Immature natural killer cell (primary cell): ENCODE measurements around the gene STMN1. TPM values are rescaled to one million over a fixed set of nuclear protein-coding genes. Genes with fewer than 3 reads are reported as not detected.
A peak's percentile ranks its signal among the peaks of the same experiment; 100 is the strongest.

Experiments used
- DNase-seq, 3 donors: peaks; one replicate each; pipeline ENCODE4 v3.0.0; 2022; ENCODE audit warnings: mixed read lengths in 1 of 3
- H3K27ac Mint-ChIP-seq, 6 donors: one replicate each; pipeline ENCODE4 v1.8.0; 2020; ENCODE audit warnings: mixed read lengths in 6 of 6, mild to moderate bottlenecking in 5 of 6, inconsistent platforms in 4 of 6, moderate library complexity in 3 of 6
- H3K27me3 Mint-ChIP-seq, 3 donors: one replicate each; pipeline ENCODE4 v1.8.0; 2020 to 2021; ENCODE audit warnings: low read depth in 3 of 3, mild to moderate bottlenecking in 3 of 3, mixed read lengths in 3 of 3, moderate library complexity in 3 of 3, inconsistent platforms in 1 of 3
- H3K36me3 Mint-ChIP-seq, 3 donors: one replicate each; pipeline ENCODE4 v1.8.0; 2020; ENCODE audit warnings: mixed read lengths in 3 of 3, inconsistent platforms in 2 of 3, mild to moderate bottlenecking in 2 of 3
- H3K4me1 Mint-ChIP-seq, 2 donors: one replicate each; pipeline ENCODE4 v1.8.0; 2020; ENCODE audit warnings: inconsistent platforms in 2 of 2, mild to moderate bottlenecking in 2 of 2, mixed read lengths in 2 of 2, moderate library complexity in 1 of 2
- H3K4me3 Mint-ChIP-seq, 5 donors: one replicate each; pipeline ENCODE4 v1.8.0; 2020; ENCODE audit warnings: mild to moderate bottlenecking in 5 of 5, mixed read lengths in 5 of 5, inconsistent platforms in 3 of 5, moderate library complexity in 3 of 5
- H3K9me3 Mint-ChIP-seq, 6 donors: one replicate each; pipeline ENCODE4 v1.8.0; 2020; ENCODE audit warnings: mild to moderate bottlenecking in 6 of 6, mixed read lengths in 6 of 6, inconsistent platforms in 4 of 6, moderate library complexity in 3 of 6
- polyA plus RNA-seq, 3 donors: library from polyadenylated mRNA; unstranded; fragments of 300-500 nt; fragmentation: Illumina TruSeq; gene quantifications; one replicate each; pipeline ENCODE4 v1.2.3, GENCODE V29; 2021

Gene STMN1
- polyA plus RNA-seq, 3 donors from 2014 or later, result 135 to 156 (median 138) TPM

DNA sequence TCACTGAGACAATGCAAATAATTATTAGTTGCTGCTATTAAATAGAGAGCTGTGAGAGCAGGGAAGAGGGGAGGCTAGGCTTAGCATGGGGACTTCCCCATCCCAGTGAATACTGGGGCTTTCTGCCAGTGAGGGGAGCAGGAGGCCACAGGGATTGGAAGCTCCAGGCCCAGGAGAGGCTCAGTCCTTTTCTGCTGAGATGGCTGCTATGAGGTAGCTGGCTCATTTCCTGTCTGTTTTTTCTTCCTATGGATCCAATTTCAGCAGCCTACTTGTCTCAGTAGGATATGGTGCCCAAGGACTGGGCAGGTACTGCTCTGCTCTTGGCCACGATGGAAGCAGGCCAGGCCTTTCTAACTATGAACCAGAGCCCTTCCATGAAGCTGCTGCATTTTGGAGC, 10.0 kb downstream of the STMN1 start:
- Mint-ChIP-seq H3K36me3 (peaks cover 0 to 8% (median 6%) of the 10 kb centered on the region in 3 donors), H3K4me1 (peaks cover 10 to 14% of the 10 kb centered on the region in 2 donors), H3K4me3 (no peak overlapping the region), H3K27ac (peak overlapping the region in 1 of 6 donors; percentile 50), H3K9me3 (no peaks in the 10 kb centered on the region), H3K27me3 (peaks cover 0 to 5% (median 0%) of the 10 kb centered on the region in 3 donors)
- no peak for DNase-seq

DNA sequence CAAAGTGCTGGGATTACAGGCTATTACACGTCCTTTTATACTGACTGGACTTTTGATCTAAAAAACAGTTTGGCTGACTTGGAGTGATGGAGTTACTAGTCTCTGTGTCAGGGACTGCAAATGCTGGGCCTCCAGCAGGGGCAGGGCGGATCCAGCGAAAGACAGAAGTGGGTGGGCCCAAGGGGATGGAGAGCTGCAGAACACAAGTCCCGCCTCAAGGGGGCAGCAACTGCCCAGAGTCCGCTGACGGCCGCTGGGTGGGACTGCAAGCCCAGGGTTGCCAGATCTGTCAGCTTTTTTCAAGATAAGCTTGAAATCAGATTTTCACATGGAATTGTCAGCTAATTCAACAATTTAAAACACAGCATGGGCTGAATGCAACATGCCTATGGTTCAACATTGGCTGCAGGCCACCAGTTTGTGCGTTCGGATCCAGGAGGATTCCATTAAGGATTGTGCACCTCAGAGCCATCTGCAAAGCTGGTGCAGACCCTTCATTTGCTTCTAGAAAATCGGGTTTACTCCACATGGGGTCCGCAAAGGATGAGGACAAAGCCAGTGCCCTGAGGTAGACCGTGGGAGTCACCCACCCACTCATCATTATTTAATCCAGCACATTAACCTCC, 10.7 kb downstream of the STMN1 start:
- H3K9me3 Mint-ChIP-seq, result no peaks in the 10 kb centered on the region
- peak overlapping the region in 5 of 6 donors; percentile 18 to 69 (median 60) for H3K27ac Mint-ChIP-seq
- H3K27me3 Mint-ChIP-seq, result peaks cover 0 to 5% (median 0%) of the 10 kb centered on the region in 3 donors
- H3K36me3 Mint-ChIP-seq, result peaks cover 0 to 4% (median 0%) of the 10 kb centered on the region in 3 donors
- H3K4me1 Mint-ChIP-seq, result peaks cover 10 to 14% of the 10 kb centered on the region in 2 donors
- H3K4me3 Mint-ChIP-seq, result no peak overlapping the region
- DNase-seq, result peak; percentile 91 to 94 (median 91)

DNA sequence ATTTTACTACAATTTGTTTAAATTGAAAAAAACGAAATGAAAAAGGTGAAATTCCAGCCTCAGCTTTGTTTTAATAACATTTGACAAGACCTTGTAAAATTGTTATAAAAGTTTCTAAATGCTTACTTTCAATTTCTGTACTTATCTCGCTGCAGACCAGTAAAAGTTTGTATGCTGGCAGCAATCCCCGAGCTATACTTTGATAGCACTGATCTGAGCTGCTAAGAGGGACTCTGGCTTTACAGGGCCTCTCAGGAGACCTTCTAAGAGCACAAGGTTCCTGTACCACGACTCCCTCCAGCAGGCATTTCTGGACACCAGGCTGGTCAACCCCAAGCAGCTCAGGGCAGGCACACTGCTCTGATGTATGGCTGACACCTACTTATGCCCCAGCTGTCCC, 13.1 kb downstream of the STMN1 start:
- Mint-ChIP-seq H3K9me3 (no peaks in the 10 kb centered on the region), H3K4me1 (peaks cover 10 to 14% of the 10 kb centered on the region in 2 donors)

DNA sequence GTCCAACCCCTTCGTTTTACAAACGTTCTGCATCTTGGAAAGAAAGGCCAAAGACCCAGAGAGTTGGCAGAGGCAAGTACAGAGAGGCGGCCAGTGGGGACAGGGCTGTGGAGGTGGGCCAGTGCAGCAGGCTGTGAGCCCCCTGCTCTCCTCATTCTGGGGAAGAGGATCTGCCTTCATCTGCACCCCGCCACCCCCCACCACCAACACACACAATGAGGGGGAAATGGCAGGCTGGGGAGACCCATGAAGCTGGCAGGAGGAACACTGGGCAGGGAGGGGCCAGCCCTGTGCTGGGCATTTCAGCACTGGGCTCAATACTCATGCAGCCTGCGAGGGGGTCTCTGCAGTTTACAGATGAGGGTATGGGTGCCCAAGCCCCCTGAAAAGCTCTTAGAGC, 14.6 kb downstream of the STMN1 start:
- Mint-ChIP-seq H3K9me3 (no peaks in the 10 kb centered on the region), H3K27ac (no peak overlapping the region), H3K4me3 (no peak overlapping the region), H3K36me3 (peaks cover 0 to 3% (median 0%) of the 10 kb centered on the region in 3 donors), H3K27me3 (peaks cover 0 to 1% (median 0%) of the 10 kb centered on the region in 3 donors), H3K4me1 (peaks cover 10 to 14% of the 10 kb centered on the region in 2 donors)
- no peak for DNase-seq

More for the DNA sequence above, 13.1 kb downstream of the STMN1 start:
- Mint-ChIP-seq H3K27ac (no peak overlapping the region), H3K36me3 (no peaks in the 10 kb centered on the region), H3K27me3 (peaks cover 0 to 3% (median 0%) of the 10 kb centered on the region in 3 donors), H3K4me3 (no peak overlapping the region)
- DNase-seq, result no peak

DNA sequence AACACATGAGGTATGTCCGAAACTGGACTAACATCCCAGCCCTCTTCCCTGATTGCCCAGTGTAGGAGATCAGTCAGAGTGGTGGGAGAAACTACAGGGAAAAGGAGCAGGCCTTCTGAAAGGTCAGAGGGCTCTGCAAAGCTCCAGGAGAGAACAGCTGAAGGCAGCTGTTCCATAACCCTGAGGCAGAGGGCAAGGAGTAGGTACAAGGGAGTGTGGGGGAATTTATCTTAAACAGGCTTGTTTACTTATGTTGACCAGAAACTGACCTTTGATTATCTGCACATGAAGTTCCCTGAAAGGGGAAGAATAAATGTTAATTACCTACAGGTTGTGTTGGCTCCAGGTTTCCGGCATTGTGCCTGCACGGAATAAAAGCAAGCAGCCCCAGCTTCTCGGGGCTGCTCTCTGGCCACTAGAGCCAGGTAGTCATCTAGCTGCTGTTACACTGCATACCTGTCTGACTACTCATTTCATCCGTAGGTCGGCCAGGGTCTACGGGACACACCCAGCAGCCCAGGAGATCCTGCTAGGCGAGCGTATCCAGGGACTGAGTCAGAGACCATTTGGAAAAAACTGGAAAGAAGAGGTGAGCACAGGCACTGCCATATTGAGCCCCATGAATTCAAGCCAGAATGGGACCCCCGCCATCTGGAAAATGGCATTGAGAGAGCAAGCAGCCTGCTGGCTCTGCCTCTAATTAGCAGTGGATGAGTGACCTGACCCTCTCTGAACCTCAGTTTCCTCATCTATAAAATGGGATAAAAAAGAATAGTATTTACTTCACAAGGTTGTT, 15.8 kb downstream of the STMN1 start:
- Mint-ChIP-seq H3K4me1 (peaks cover 4 to 5% of the 10 kb centered on the region in 2 donors), H3K27ac (no peak overlapping the region), H3K36me3 (peaks cover 0 to 3% (median 0%) of the 10 kb centered on the region in 3 donors), H3K9me3 (no peaks in the 10 kb centered on the region), H3K27me3 (peaks cover 0 to 1% (median 0%) of the 10 kb centered on the region in 3 donors), H3K4me3 (no peak overlapping the region)
- no peak for DNase-seq

DNA sequence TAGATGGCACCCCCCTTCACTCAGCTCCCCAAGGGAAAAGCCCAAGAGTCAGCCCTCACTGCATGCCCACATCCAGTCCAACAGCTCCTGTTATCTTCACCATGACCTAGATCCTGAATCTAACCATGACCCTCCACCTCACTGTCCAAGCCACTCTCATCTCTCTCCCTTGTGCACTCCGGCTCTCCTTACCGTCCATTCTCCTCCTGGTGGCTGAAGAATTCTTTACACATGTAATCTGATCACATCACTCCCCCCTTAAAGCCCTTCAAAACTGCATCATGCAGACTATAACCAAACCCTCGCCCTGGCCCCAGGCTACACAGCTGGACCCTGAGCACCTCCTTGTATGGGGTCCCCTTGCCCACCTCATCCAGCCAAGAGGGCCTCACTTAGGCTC, 16.7 kb downstream of the STMN1 start:
- Mint-ChIP-seq H3K9me3 (no peaks in the 10 kb centered on the region), H3K27me3 (peaks cover 0 to 1% (median 0%) of the 10 kb centered on the region in 3 donors), H3K4me3 (no peak overlapping the region), H3K27ac (no peak overlapping the region), H3K4me1 (no peaks in the 10 kb centered on the region), H3K36me3 (peaks cover 0 to 3% (median 0%) of the 10 kb centered on the region in 3 donors)
- DNase-seq, result no peak

DNA sequence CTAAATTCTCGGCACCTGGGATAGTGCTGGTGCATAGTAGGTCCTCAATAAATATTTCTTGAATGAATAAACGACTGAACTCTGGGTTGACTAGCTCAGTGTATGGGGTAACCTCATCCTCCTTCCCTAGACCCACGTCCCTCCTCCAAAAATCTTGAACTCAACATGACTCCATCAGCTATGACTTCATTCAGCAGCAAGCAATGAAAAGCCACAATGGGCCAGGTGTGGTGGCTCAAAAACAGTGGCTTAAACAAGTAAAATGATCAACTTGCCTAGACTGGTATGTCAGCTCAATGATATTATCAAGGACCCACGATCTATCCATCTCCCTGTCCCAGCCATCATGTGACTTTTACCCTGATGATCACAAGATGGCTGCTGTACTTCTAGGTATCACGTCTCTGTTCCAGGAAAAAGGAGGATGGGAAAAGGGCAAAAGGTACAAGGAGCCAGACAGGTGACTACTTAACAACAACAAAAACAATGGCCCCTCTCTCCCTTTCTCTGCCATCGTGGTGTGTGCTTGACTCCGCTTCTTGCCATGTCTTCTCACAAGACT, 17.7 kb downstream of the STMN1 start:
- Mint-ChIP-seq H3K4me3 (no peak overlapping the region), H3K27me3 (peaks cover 0 to 1% (median 0%) of the 10 kb centered on the region in 3 donors), H3K9me3 (no peaks in the 10 kb centered on the region), H3K4me1 (no peaks in the 10 kb centered on the region), H3K36me3 (peaks cover 0 to 3% (median 0%) of the 10 kb centered on the region in 3 donors), H3K27ac (no peak overlapping the region)
- no peak for DNase-seq

DNA sequence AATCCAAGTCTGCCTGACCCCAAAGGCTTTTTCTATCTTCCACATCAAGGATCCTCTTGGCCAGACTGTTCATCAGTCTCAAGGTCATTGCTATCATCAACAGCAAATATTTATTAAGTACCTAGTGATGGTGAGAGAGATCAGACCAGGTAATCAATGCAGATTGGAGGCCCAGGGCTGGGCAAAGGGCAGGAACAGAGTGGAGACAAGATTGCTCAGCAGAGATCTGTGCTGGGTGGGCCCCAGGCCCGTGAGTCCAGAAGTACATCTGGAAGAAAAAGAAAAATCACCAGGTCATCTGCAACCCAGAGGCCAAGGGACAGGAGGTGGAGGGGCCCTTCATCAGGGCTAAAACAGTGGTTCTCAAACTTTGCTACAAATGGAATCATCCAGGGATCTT, 20.6 kb downstream of the STMN1 start:
- Mint-ChIP-seq H3K27me3 (peaks cover 0 to 1% (median 0%) of the 10 kb centered on the region in 3 donors), H3K36me3 (peaks cover 0 to 3% (median 0%) of the 10 kb centered on the region in 3 donors), H3K27ac (no peak overlapping the region), H3K9me3 (no peaks in the 10 kb centered on the region), H3K4me1 (no peaks in the 10 kb centered on the region), H3K4me3 (no peak overlapping the region)
- DNase-seq, result no peak

DNA sequence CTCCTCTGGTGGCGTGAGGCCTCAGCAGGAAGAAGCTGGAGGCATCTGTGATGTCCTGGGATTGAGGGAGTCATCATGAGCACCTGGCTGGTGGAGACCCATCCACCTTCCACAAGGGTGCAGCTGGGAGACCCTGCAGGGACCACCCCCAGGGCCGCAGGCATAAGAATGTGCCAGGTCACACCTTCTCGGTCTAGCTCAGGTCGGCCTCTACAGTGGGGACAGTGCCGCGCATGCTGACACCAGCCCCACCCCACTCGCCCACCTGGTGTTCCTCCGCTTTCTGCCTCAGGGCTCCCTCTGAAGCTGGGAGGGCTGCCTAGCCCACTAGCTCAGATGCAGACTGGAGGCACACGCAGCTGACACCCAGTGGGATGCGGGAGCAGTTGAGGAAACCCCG, 25.0 kb downstream of the STMN1 start:
- Mint-ChIP-seq H3K27me3 (peaks cover 0 to 1% (median 0%) of the 10 kb centered on the region in 3 donors), H3K9me3 (no peaks in the 10 kb centered on the region), H3K4me1 (peaks cover under 1 to 2% of the 10 kb centered on the region in 2 donors), H3K36me3 (no peaks in the 10 kb centered on the region), H3K27ac (no peak overlapping the region), H3K4me3 (no peak overlapping the region)
- DNase-seq, result no peak

DNA sequence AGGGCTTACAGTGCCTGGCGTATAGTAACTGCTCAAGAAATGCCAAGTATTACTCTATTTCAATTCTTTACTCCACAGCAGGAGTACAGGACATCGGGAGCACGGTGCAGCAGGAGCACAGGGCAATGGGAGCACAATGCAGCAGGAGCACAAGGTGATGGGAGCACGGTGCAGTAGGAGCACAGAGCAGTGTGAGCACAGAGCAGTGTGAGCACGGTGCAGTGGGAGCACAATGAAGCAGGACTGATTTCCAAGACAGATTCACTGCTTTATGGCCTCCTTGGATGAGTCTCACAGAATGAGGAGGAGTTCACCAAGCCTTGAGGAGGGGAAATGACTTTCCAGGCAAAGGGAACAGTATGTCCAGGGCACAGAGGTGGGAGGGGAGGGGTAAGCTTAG, 25.7 kb downstream of the STMN1 start:
- Mint-ChIP-seq H3K9me3 (no peaks in the 10 kb centered on the region), H3K27ac (no peak overlapping the region), H3K4me3 (no peak overlapping the region), H3K36me3 (no peaks in the 10 kb centered on the region), H3K27me3 (peaks cover 0 to 1% (median 0%) of the 10 kb centered on the region in 3 donors), H3K4me1 (peaks cover 4 to 5% of the 10 kb centered on the region in 2 donors)
- no peak for DNase-seq

DNA sequence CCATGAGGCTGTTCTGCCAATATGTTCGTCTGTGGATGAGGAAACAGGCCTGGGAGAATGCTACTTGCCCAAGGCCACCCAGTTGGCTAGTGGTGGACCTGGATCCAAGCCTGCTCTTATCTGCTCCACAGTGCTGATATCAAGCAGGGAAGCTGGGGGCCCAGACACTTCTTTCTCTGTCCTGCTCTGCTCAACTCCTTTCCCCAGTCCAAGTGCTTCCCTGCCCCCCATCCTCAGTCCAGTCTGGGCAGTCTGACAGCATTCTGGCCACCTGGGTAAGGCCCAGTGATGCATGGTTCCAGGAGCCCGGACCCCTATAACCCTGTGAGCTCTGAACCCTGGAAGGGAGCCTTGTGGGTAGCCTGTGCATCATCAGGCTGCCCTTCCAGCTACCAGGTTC, 26.5 kb downstream of the STMN1 start:
- DNase-seq, result no peak
- Mint-ChIP-seq H3K36me3 (no peaks in the 10 kb centered on the region), H3K27me3 (peaks cover 0 to 4% (median 0%) of the 10 kb centered on the region in 3 donors), H3K27ac (peak overlapping the region in 1 of 6 donors; percentile 31), H3K4me3 (no peak overlapping the region), H3K4me1 (peaks cover 4 to 9% of the 10 kb centered on the region in 2 donors), H3K9me3 (no peaks in the 10 kb centered on the region)

DNA sequence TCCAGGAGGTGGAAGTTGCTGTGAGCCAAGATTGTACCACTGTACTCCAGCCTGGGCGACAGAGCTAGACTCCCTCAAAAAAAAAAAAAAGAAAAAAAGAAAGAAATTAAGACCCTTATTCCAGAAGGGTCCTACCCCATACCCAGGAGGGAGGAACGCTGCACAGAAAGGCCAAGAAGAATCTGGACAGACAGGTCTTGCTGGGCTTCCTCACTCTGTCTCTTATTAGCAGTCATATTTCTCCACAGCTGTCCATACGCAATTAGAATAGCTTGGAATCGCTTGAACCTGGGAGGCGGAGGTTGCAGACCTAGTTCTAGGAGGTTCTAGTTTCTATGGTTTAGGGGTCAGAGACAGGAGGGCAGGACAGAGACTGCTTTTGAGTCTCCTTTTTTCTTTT, 27.5 kb downstream of the STMN1 start:
- peaks cover 0 to 4% (median 0%) of the 10 kb centered on the region in 3 donors for H3K27me3 Mint-ChIP-seq
- H3K9me3 Mint-ChIP-seq, result no peaks in the 10 kb centered on the region
- H3K27ac Mint-ChIP-seq, result no peak overlapping the region
- H3K36me3 Mint-ChIP-seq, result no peaks in the 10 kb centered on the region
- no peak for DNase-seq
- no peak overlapping the region for H3K4me3 Mint-ChIP-seq
- H3K4me1 Mint-ChIP-seq, result peaks cover 4 to 9% of the 10 kb centered on the region in 2 donors

DNA sequence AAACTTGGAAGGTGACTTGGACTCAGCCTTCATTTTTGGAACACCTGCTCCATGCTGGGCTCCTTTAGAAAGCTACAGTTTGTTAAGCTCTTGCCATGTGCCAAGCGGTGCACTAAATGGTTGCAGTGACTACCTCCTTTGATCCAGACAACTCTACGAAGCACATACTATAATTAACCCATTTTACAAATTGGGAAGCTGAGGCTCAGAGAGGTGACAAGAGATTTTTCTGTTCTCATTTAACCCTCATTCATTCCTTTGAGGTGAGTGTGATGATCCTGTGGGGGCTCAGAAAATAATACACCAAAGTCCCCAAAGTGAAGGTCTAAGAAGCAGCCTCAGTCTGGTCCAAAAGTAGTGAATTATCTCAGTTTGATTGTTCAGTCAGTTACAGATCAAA, 29.1 kb downstream of the STMN1 start:
- H3K27ac Mint-ChIP-seq, result no peak overlapping the region
- H3K27me3 Mint-ChIP-seq, result peaks cover 0 to 4% (median 0%) of the 10 kb centered on the region in 3 donors
- no peak overlapping the region for H3K4me3 Mint-ChIP-seq
- H3K4me1 Mint-ChIP-seq, result peaks cover 4 to 9% of the 10 kb centered on the region in 2 donors
- no peaks in the 10 kb centered on the region for H3K9me3 Mint-ChIP-seq
- H3K36me3 Mint-ChIP-seq, result no peaks in the 10 kb centered on the region
- DNase-seq, result no peak

DNA sequence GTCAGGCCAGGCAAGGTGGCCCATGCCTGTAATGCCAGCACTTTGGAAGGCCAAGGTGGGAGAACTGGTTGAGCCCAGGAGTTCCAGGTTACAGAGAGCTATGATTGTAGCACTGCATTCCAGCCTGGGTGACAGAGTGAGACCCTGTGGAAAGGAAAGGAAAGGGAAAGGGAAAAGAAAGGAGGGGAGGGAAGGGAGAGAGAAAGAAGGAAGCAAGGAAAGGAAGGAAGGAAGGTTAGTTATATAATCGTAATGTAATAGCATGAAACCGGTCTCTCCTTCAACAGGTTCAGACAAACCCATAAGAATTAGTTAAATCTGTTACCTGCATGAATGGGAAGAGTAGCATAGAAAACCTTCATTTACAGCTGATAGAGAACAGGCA, 29.5 kb downstream of the STMN1 start:
- Mint-ChIP-seq H3K4me1 (peaks cover 4 to 9% of the 10 kb centered on the region in 2 donors), H3K36me3 (no peaks in the 10 kb centered on the region), H3K27ac (peak overlapping the region in 4 of 6 donors; percentile 8 to 54 (median 46)), H3K27me3 (peaks cover 0 to 4% (median 0%) of the 10 kb centered on the region in 3 donors), H3K4me3 (peak overlapping the region in 3 of 5 donors; percentile 72 to 80 (median 78)), H3K9me3 (no peaks in the 10 kb centered on the region)
- DNase-seq, result no peak
